ENCODE measurements around the gene POLR3GL.

DNA sequence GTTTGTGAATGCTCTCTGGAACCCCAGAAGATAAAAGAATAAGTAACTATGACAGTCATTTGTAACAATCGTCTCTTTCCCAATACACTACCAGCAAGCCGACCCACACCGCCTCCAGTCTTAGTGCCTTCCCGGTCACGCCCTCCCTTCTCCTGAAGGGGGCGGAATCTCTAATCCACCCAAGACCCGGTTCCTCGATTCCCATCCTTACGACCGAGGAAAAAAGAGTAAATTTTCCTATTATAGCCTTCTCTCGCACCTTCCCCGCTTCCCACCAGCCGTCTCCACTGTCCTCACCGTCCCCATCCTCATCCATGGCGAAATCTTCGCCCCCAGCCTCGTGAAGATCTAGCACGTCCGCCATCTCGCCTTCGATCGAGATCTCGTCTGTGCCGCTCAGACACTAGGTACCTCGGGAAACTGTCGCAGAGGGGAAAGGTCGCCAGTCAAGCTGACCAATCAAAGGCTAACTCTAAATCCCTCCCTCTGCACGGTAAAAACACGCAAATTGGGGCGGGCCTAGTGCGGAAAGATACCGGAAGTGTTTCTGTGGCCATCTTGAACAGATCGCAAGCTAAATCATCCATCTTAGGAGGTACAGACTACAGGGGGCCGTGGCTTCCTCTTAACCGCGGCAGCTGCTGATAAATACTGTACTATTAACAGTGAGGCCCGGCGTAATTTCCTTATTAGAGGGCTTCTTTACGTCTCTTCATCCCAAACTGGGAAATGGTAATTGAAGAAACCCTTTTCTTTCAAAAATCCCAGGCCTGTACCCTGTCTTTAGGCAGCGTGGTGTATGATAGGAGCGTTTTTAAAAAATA is 37.2 kb upstream of the POLR3GL start, which contains the start of gene RBM8A:
- TF ChIP-seq, protein P1, sequence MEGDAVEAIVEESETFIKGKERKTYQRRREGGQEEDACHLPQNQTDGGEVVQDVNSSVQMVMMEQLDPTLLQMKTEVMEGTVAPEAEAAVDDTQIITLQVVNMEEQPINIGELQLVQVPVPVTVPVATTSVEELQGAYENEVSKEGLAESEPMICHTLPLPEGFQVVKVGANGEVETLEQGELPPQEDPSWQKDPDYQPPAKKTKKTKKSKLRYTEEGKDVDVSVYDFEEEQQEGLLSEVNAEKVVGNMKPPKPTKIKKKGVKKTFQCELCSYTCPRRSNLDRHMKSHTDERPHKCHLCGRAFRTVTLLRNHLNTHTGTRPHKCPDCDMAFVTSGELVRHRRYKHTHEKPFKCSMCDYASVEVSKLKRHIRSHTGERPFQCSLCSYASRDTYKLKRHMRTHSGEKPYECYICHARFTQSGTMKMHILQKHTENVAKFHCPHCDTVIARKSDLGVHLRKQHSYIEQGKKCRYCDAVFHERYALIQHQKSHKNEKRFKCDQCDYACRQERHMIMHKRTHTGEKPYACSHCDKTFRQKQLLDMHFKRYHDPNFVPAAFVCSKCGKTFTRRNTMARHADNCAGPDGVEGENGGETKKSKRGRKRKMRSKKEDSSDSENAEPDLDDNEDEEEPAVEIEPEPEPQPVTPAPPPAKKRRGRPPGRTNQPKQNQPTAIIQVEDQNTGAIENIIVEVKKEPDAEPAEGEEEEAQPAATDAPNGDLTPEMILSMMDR (conservative IDR thresholded peaks at IDR 0.05; ENCODE audit: low read depth, low read length), result peak; percentile 76
- no peak for TF ChIP-seq EZH2 (IDR thresholded peaks at IDR 0.05; ENCODE audit: borderline replicate concordance, low read depth, low read length, poor library complexity, severe bottlenecking)

Data from A673 (cell line).